Erythroblast (primary cell): Measurements from ENCODE around the gene CYTH3.
"Not testable (repeated sequence)": the region's sequence is repeated elsewhere in the genome, so short reads cannot be mapped to it uniquely, and the experiment has no call there.

Experiments
- GATA1 ChIP-seq: IDR thresholded peaks from 2 replicates; pipeline ENCODE4 v1.6.1; 2011; ENCODE audit warnings: low read depth, mild to moderate bottlenecking, control low read depth, low read length, moderate library complexity
- POLR2A ChIP-seq: IDR thresholded peaks from 2 replicates; pipeline ENCODE4 v1.6.1; 2011; ENCODE audit warnings: mild to moderate bottlenecking, low read length

- TF ChIP-seq POLR2A, GATA1: not testable (repeated sequence)
Measured at GRCh38 chr7:6301446-6301845, 29.0 kb upstream of the CYTH3 start.
